PC-9 (cell line): ENCODE data around the gene PHOSPHO2. TPM values are rescaled to one million over a fixed set of nuclear protein-coding genes. Genes with fewer than 3 reads are reported as not detected.

Source experiments
- BruUV-seq: library from RNA; stranded (reverse); fragments of 400-500 nt; replicated peaks from 2 replicates; lab custom pipeline; 2021; lab: Mats Ljungman, UMichigan
- CTCF ChIA-PET: fragments of 300-600 bp; sonication (Branson Sonifier 250); formaldehyde crosslinking; loops from one replicate; lab custom pipeline; 2022; ENCODE audit warnings: antibody characterized with exemption; lab: Charles Lee
- POLR2A ChIA-PET: fragments of 300-600 bp; sonication (Branson Sonifier 250); formaldehyde crosslinking; loops from one replicate; lab custom pipeline; 2022; ENCODE audit warnings: antibody characterized with exemption; ENCODE audit not compliant: unreplicated experiment; lab: Charles Lee
- DNase-seq, 2 experiments: peaks; one replicate each; pipeline versions ENCODE4 v3.0.0 to v3.0.0-alpha.2; 2015 to 2022; ENCODE audit warnings: mixed read lengths in 1 of 2
- H2AFZ ChIP-seq: fragments of 200-600 bp; sonication (generic); 2 replicates; pipeline ENCODE4 v1.8.1; 2017; ENCODE audit warnings: antibody characterized with exemption
- H3F3A ChIP-seq: fragments of 200-600 bp; sonication (generic); 2 replicates; pipeline ENCODE4 v1.8.1; 2017; ENCODE audit warnings: antibody characterized with exemption, mild to moderate bottlenecking, low read depth; ENCODE audit not compliant: insufficient read depth
- H3K27ac ChIP-seq: fragments of 200-600 bp; sonication (generic); 2 replicates; pipeline ENCODE4 v1.6.1; 2016; ENCODE audit warnings: mixed run types
- H3K27me3 ChIP-seq: fragments of 200-600 bp; sonication (generic); 2 replicates; pipeline ENCODE4 v1.6.1; 2016; ENCODE audit warnings: low read depth, mixed run types; ENCODE audit not compliant: insufficient read depth
- H3K36me3 ChIP-seq: fragments of 200-600 bp; sonication (generic); 2 replicates; pipeline ENCODE4 v1.6.1; 2016; ENCODE audit warnings: low read depth, mixed run types
- H3K4me1 ChIP-seq: fragments of 200-600 bp; sonication (generic); replicated peaks from 2 replicates; pipeline ENCODE4 v1.6.1; 2016; ENCODE audit warnings: mixed run types; ENCODE audit not compliant: insufficient read depth
- H3K4me2 ChIP-seq: fragments of 200-600 bp; sonication (generic); 2 replicates; pipeline ENCODE4 v1.6.1; 2017; ENCODE audit warnings: mixed run types
- H3K4me3 ChIP-seq: fragments of 200-600 bp; sonication (generic); 2 replicates; pipeline ENCODE4 v1.6.1; 2016; ENCODE audit warnings: mixed run types
- H3K79me2 ChIP-seq: fragments of 200-600 bp; sonication (generic); 2 replicates; pipeline ENCODE4 v1.6.1; 2017; ENCODE audit warnings: low read depth, mixed run types
- H3K9me2 ChIP-seq: fragments of 200-600 bp; sonication (generic); 2 replicates; pipeline ENCODE4 v1.8.1; 2017; ENCODE audit warnings: mild to moderate bottlenecking; ENCODE audit not compliant: insufficient read depth
- H3K9me3 ChIP-seq: fragments of 200-600 bp; sonication (generic); 2 replicates; pipeline ENCODE4 v1.8.1; 2016; ENCODE audit warnings: low read depth; ENCODE audit not compliant: insufficient read depth
- H4K20me1 ChIP-seq: fragments of 200-600 bp; sonication (generic); 2 replicates; pipeline ENCODE4 v1.8.1; 2017; ENCODE audit not compliant: insufficient read depth
- CTCF ChIP-seq: fragments of 200-600 bp; sonication (generic); conservative IDR thresholded peaks from 2 replicates; pipeline ENCODE4 v1.6.1; 2017; ENCODE audit warnings: mixed run types, antibody characterized with exemption, mild to moderate bottlenecking, moderate library complexity
- EZH2 ChIP-seq: fragments of 200-600 bp; sonication (generic); IDR thresholded peaks from 2 replicates; pipeline ENCODE4 v1.8.0; 2017; ENCODE audit warnings: antibody characterized with exemption, low read depth
- intact Hi-C: fragments of 100-400 bp; cut with micrococcal nuclease; formaldehyde crosslinking; loops from one replicate; pipeline ENCODE4 v1.10.0; 2022; ENCODE audit not compliant: unreplicated experiment
- total RNA-seq: library from RNA; stranded (reverse); gene quantifications from 2 replicates; pipeline ENCODE4 v1.2.3, GENCODE V29; 2021

PHOSPHO2 gene
- total RNA-seq, 1 experiment from 2014 or later, result 5.9 TPM

DNA sequence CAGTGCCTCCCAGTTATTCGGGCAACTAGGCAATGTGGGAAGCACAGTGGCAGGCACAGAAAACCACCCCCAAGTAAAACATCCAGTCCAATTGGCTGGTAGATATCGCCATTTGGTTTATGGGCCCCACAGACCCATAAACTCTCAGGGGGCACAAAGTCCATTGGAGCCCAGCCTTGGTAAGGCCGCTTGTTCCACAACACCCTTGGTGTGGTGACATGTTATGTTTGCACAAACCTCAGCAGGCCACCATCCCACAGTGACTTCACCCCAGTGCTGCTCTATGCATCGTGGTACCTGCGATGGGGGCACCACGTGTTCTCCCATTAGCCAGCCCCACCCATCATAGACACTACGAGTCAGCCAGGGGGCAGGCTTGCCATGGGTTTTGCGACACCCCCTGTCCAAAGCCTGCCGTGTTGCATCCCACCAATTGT lies 18.5 kb downstream of the PHOSPHO2 start:
- no peaks in the 10 kb centered on the region for H3K9me3 ChIP-seq
- POLR2A ChIA-PET, result no interaction called here
- H3F3A ChIP-seq, result no peaks in the 10 kb centered on the region
- H3K27ac ChIP-seq, result no peak overlapping the region
- no peaks in the 10 kb centered on the region for H3K79me2 ChIP-seq
- TF ChIP-seq EZH2 (no peak), CTCF (no peak)
- H3K27me3 ChIP-seq, result no peaks in the 10 kb centered on the region
- no peaks in the 10 kb centered on the region for H3K9me2 ChIP-seq
- H4K20me1 ChIP-seq, result no peaks in the 10 kb centered on the region
- intact Hi-C loops, result no loop called here
- no peak for DNase-seq
- H3K4me2 ChIP-seq, result no peak overlapping the region
- no peak overlapping the region for H3K4me3 ChIP-seq
- CTCF ChIA-PET, result no interaction called here
- H3K4me1 ChIP-seq, result no peaks in the 10 kb centered on the region
- no peak overlapping the region for H2AFZ ChIP-seq
- BruUV-seq, result no TSS peak
- H3K36me3 ChIP-seq, result no peaks in the 10 kb centered on the region

DNA sequence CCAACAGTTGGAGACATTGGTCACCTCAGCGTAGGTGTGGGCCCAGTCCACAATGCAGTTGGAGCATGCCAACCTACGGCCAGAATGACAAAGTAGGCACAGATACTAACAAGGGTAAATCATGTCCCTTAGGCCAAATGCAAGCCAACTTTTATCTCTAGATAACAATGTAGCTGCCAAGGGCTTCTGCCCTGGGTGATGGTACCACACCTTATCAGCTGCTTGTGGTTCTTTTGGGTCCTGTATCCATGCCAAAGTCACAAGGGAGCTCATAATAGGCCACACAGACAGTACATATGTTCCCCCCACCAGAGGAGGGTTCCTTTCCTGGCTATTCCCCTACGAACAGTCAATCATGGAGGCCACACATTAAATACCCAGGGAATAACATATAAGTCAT lies 19.1 kb downstream of the PHOSPHO2 start:
- Histone ChIP-seq H3K4me1 (no peaks in the 10 kb centered on the region), H4K20me1 (no peaks in the 10 kb centered on the region), H3K4me2 (no peak overlapping the region), H3K79me2 (no peaks in the 10 kb centered on the region), H3K36me3 (no peaks in the 10 kb centered on the region), H3K4me3 (no peak overlapping the region), H3K27ac (no peak overlapping the region), H3K9me2 (no peaks in the 10 kb centered on the region), H3K9me3 (no peaks in the 10 kb centered on the region), H2AFZ (no peak overlapping the region), H3F3A (no peaks in the 10 kb centered on the region), H3K27me3 (no peaks in the 10 kb centered on the region)
- TF ChIP-seq EZH2, result no peak
- no peak for TF ChIP-seq CTCF
- BruUV-seq, result no TSS peak
- intact Hi-C loops, result no loop called here
- no peak for DNase-seq
- ChIA-PET POLR2A (no interaction called here), CTCF (no interaction called here)

DNA sequence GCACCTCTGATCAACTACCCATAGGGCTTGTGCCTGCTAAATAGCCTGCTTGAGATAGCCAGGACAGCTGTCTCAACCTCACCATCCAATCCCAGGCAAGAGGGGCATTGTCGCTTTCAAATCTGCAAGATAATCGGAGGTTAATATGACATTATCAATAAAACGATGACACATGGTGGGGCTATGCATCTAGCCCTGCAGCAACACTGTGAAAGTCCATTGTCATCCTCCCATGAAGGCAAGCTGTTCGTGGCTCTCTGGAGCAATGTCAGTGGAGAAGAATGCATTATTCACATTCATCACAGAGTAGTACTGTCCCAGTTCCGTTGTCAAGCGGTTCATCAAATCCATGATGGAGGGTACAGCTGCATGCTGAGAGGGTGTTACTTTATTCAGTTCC lies 20.4 kb downstream of the PHOSPHO2 start:
- ChIA-PET CTCF (no interaction called here), POLR2A (no interaction called here)
- Histone ChIP-seq H3K27ac (no peak overlapping the region), H3K4me3 (no peak overlapping the region), H4K20me1 (no peaks in the 10 kb centered on the region), H3K27me3 (no peaks in the 10 kb centered on the region), H3K79me2 (no peaks in the 10 kb centered on the region), H3F3A (no peaks in the 10 kb centered on the region), H3K36me3 (no peaks in the 10 kb centered on the region), H2AFZ (no peak overlapping the region), H3K9me3 (no peaks in the 10 kb centered on the region), H3K4me1 (no peaks in the 10 kb centered on the region), H3K4me2 (no peak overlapping the region), H3K9me2 (no peaks in the 10 kb centered on the region)
- no peak for DNase-seq
- no peak for TF ChIP-seq CTCF
- intact Hi-C loops, result no loop called here
- no TSS peak for BruUV-seq
